Measurements from ENCODE around the gene SLPI. TPM values are rescaled to one million over a fixed set of nuclear protein-coding genes. Genes with fewer than 3 reads are reported as not detected.

The SLPI gene
- total and polyA plus RNA-seq, 10 of the 15 experiments (the other 5 are each of a cell fraction or from before 2014, with no cell fraction given) = 0.56 to 1.4 TPM; not detected in 8

GRCh38 chr20:45301824-45302271, 47.5 kb upstream of the SLPI start (continued):
- TF ChIP-seq ZBTB11 (CRISPR knock-in tag; IDR thresholded peaks at IDR 0.05) = no peak

GRCh38 chr20:45300961-45301360, 46.6 kb upstream of the SLPI start:
- CTCF ChIA-PET = interaction anchor here (0.7 to 4.1 kb wide), 13 partner anchors 8 to 470 kb away, joined by 3 to 53 read pairs (median 4); no protein-coding TSS in a partner anchor
- H2AFZ ChIP-seq (ENCODE audit: control insufficient read depth, low read depth, low read length) = no peak overlapping the region
- no peak for TF ChIP-seq IKZF2 (IDR thresholded peaks at IDR 0.05)
- TF ChIP-seq YY1 (IDR thresholded peaks at IDR 0.05; ENCODE audit: low read depth, low read length) = peak; percentile 67; the same call in 1 of the 2 replicates
- TF ChIP-seq PKNOX1 (IDR thresholded peaks at IDR 0.05) = peak; percentile 48
- TF ChIP-seq CTCF (IDR thresholded peaks at IDR 0.05 in 2 of 3, conservative IDR thresholded peaks at IDR 0.05 in 1 of 3; ENCODE audit: control insufficient read depth in 2 of 3, extremely low read depth in 1 of 3, insufficient read depth in 1 of 3, low read depth in 3 of 3, low read length in 3 of 3) = peak; percentile 40 to 66 (median 61)
- no peaks in the 10 kb centered on the region for H4K20me1 ChIP-seq (ENCODE audit: control insufficient read depth, insufficient read depth)
- H3K27ac ChIP-seq (ENCODE audit: control insufficient read depth, insufficient read depth) = no peak overlapping the region
- no peaks in the 10 kb centered on the region for H3K27me3 ChIP-seq (replicated peaks in 1 of 2; ENCODE audit: control insufficient read depth in 2 of 2, insufficient read depth in 2 of 2, low read length in 1 of 2)
- BruUV-seq (replicated peaks) = no TSS peak
- DNase-seq (ENCODE audit: low read depth, low spot score) = no peak
- H3K4me1 ChIP-seq (ENCODE audit: control insufficient read depth, insufficient read depth, low read length) = peaks cover 6% of the 10 kb centered on the region; the same call in 1 of the 2 replicates
- H3K9ac ChIP-seq (ENCODE audit: control insufficient read depth, insufficient read depth, low read length) = no peak overlapping the region
- H3K79me2 ChIP-seq (ENCODE audit: control insufficient read depth, insufficient read depth, low read length) = no peaks in the 10 kb centered on the region
- H3K36me3 ChIP-seq (ENCODE audit: control insufficient read depth in 2 of 2, insufficient read depth in 2 of 2, low read length in 1 of 2) = no peaks in the 10 kb centered on the region
- H3K9me3 ChIP-seq (replicated peaks; ENCODE audit: control insufficient read depth, insufficient read depth, low read length) = no peaks in the 10 kb centered on the region
- ATAC-seq = peak; percentile 98
- peak; percentile 18 for FAIRE-seq
- RAD21 ChIA-PET (ENCODE audit: unreplicated experiment) = interaction anchor here (0.6 to 1.4 kb wide), 3 partner anchors 136 to 248 kb away, joined by 3 to 4 read pairs (median 3); partner anchors contain the start of gene WFDC5
- POLR2A ChIA-PET = interaction anchor here (0.6 kb wide), 1 partner anchor 46 kb away, joined by 7 read pairs; no protein-coding TSS in a partner anchor
- no peak overlapping the region for H3K4me2 ChIP-seq (ENCODE audit: control insufficient read depth, insufficient read depth)
- in situ Hi-C loops (cut with MboI) = no loop called here
- intact Hi-C loops (cut with micrococcal nuclease; ENCODE audit: unreplicated experiment) = no loop called here
- 23% methylated on average over 4 of the region's 4 CpGs for WGBS (ENCODE audit: insufficient coverage, insufficient replicate concordance, low lambda C conversion rate, missing lambda C conversion rate)
- H3K4me3 ChIP-seq = no peak overlapping the region
- SMC1A ChIA-PET (ENCODE audit: uncharacterized antibody, unreplicated experiment) = interaction anchor here (0.9 to 2.8 kb wide), 5 partner anchors 9 to 136 kb away, joined by 3 to 14 read pairs (median 4); no protein-coding TSS in a partner anchor
